Left lobe of liver (tissue), 2 donors: ENCODE results near the gene RIN3. TPM values are rescaled to one million over a fixed set of nuclear protein-coding genes. Genes with fewer than 3 reads are reported as not detected.

Source experiments
- ATAC-seq: fragments of 200-7000 bp; cut with Tn5 transposase; one replicate; pipeline ENCODE4 v1.9.1; 2020; ENCODE audit warnings: mild to moderate bottlenecking, moderate library complexity
- DNase-seq: peaks from one replicate; pipeline ENCODE4 v3.0.0-alpha.2; 2020; ENCODE audit warnings: low spot score
- total RNA-seq: library from RNA; stranded (reverse); gene quantifications from one replicate; pipeline ENCODE4 v1.2.1, GENCODE V29; 2021
- donor health status: DM: no; HTN: no; CAD: no; lungs with moderate emphysema.
- donor health status: DM: no; HTN: yes; CAD: no.

The RIN3 gene
- total RNA-seq: 20.2 TPM

GRCh38 chr14:92513204-92513965, at the start of gene RIN3:
Gene RIN3, plus strand, starts transcription at chr14:92513781. Its CDS starts 152 bp downstream, at chr14:92513933.
- DNase-seq: peak; percentile 66
- peak; percentile 63 for ATAC-seq

GRCh38 chr14:92464156-92464555, 49.4 kb upstream of the RIN3 start:
- DNase-seq: no peak

GRCh38 chr14:92464716-92465115, 48.9 kb upstream of the RIN3 start:
- ATAC-seq: no peak
- no peak for DNase-seq

More at GRCh38 chr14:92464156-92464555, 49.4 kb upstream of the RIN3 start:
- ATAC-seq: no peak

- DNase-seq: no peak
- peak; percentile 19 for ATAC-seq
Measured at GRCh38 chr14:92465353-92466055, 48.1 kb upstream of the RIN3 start.

GRCh38 chr14:92466059-92466458, 47.5 kb upstream of the RIN3 start:
- DNase-seq (no peak), ATAC-seq (peak; percentile 58)

- ATAC-seq: no peak
- no peak for DNase-seq
Measured at GRCh38 chr14:92469515-92469914, 44.1 kb upstream of the RIN3 start.

GRCh38 chr14:92470215-92470614, 43.4 kb upstream of the RIN3 start:
- ATAC-seq (no peak), DNase-seq (no peak)

GRCh38 chr14:92470811-92471210, 42.8 kb upstream of the RIN3 start:
- DNase-seq: no peak
- no peak for ATAC-seq

GRCh38 chr14:92471919-92472318, 41.7 kb upstream of the RIN3 start:
- ATAC-seq (no peak), DNase-seq (no peak)

GRCh38 chr14:92472860-92473259, 40.7 kb upstream of the RIN3 start:
- no peak for DNase-seq
- ATAC-seq: no peak

GRCh38 chr14:92473261-92473968, 40.2 kb upstream of the RIN3 start:
- ATAC-seq (peak; percentile 77), DNase-seq (no peak)

GRCh38 chr14:92473969-92474535, 39.5 kb upstream of the RIN3 start:
- ATAC-seq (no peak), DNase-seq (no peak)

- ATAC-seq: peak; percentile 64
- no peak for DNase-seq
Measured at GRCh38 chr14:92475037-92475436, 38.5 kb upstream of the RIN3 start.

GRCh38 chr14:92475451-92476187, 38.0 kb upstream of the RIN3 start:
- ATAC-seq (peak; percentile 61), DNase-seq (no peak)

- DNase-seq: peak; percentile 70
- peak; percentile 94 for ATAC-seq
Measured at GRCh38 chr14:92480856-92481255, 32.7 kb upstream of the RIN3 start.

- ATAC-seq: peak; percentile 83
- peak; percentile 44 for DNase-seq
Measured at GRCh38 chr14:92481386-92481785, 32.2 kb upstream of the RIN3 start.

GRCh38 chr14:92481811-92482555, 31.6 kb upstream of the RIN3 start:
- ATAC-seq: peak; percentile 11
- DNase-seq: peak; percentile 44

GRCh38 chr14:92482621-92483319, 30.8 kb upstream of the RIN3 start:
- no peak for ATAC-seq
- peak; percentile 38 for DNase-seq

GRCh38 chr14:92484132-92484823, 29.3 kb upstream of the RIN3 start:
- ATAC-seq (no peak), DNase-seq (peak; percentile 39)
